ENCODE results near the gene BCAS3. TPM values are rescaled to one million over a fixed set of nuclear protein-coding genes. Genes with fewer than 3 reads are reported as not detected.

The BCAS3 gene
- total RNA-seq, 4 donors from 2014 or later = 42.1 to 84.7 (median 54.1) TPM

DNA sequence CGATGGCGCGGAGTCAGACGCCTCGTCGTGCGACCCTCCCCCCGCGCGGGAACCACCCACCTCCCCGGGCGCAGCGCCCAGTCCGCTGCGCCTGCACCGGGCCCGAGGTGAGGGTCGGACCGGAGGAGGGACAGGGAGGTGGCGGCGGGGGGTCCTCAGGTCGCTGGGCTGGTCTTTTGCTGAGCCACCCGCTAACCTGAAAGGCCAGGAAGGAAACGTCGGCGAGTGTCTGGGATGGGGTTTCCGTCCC lies 726.9 kb downstream of the BCAS3 start:
- no peak overlapping the region for H3K4me3 ChIP-seq (ENCODE audit: low read depth, poor library complexity, severe bottlenecking)
- WGBS, 2 donors = 35 to 37% methylated on average over 11 to 27 of the region's 27 CpGs
- TF ChIP-seq, protein P1, sequence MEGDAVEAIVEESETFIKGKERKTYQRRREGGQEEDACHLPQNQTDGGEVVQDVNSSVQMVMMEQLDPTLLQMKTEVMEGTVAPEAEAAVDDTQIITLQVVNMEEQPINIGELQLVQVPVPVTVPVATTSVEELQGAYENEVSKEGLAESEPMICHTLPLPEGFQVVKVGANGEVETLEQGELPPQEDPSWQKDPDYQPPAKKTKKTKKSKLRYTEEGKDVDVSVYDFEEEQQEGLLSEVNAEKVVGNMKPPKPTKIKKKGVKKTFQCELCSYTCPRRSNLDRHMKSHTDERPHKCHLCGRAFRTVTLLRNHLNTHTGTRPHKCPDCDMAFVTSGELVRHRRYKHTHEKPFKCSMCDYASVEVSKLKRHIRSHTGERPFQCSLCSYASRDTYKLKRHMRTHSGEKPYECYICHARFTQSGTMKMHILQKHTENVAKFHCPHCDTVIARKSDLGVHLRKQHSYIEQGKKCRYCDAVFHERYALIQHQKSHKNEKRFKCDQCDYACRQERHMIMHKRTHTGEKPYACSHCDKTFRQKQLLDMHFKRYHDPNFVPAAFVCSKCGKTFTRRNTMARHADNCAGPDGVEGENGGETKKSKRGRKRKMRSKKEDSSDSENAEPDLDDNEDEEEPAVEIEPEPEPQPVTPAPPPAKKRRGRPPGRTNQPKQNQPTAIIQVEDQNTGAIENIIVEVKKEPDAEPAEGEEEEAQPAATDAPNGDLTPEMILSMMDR (IDR thresholded peaks at IDR 0.05) = no peak
- no peak for TF ChIP-seq POLR2A (IDR thresholded peaks at IDR 0.05)
- DNase-seq (ENCODE audit: low spot score in 2 of 2) = no peak
- intact Hi-C loops (cut with DNase I; ENCODE audit: low total_unique reads) = no loop called here

DNA sequence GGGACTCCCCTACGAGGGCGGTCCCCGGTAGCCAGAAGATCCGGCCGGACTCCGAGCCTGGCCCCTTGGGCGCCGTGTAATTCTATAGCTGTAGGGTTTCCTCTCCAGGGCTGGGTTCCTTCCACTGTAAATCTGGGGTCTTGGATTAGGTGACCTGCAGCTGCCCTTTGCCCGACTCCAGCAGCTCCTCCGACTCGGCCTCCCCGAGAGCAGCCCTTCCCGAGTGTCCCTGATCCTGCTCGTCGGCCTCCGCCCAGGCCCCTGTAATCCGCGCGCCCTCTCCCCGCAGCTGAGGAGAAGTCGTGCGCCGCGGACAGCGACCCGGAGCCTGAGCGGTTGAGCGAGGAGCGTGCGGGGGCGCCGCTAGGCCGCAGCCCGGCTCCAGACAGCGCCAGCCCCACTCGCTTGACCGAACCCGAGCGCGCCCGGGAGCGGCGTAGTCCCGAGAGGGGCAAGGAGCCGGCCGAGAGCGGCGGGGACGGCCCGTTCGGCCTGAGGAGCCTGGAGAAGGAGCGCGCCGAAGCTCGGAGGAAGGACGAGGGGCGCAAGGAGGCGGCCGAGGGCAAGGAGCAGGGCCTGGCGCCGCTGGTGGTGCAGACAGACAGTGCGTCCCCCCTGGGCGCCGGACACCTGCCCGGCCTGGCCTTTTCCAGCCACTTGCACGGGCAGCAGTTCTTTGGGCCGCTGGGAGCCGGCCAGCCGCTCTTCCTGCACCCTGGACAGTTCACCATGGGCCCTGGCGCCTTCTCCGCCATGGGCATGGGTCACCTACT lies 727.4 kb downstream of the BCAS3 start:
- DNase-seq (ENCODE audit: low spot score in 2 of 2) = no peak
- no peak overlapping the region for H3K4me3 ChIP-seq (ENCODE audit: low read depth, poor library complexity, severe bottlenecking)
- intact Hi-C loops (cut with DNase I; ENCODE audit: low total_unique reads) = no loop called here
- no peak for TF ChIP-seq POLR2A (IDR thresholded peaks at IDR 0.05)
- TF ChIP-seq, protein P1 (IDR thresholded peaks at IDR 0.05) = no peak
- WGBS, 2 donors = 59 to 66% methylated on average over 50 to 54 of the region's 71 CpGs

DNA sequence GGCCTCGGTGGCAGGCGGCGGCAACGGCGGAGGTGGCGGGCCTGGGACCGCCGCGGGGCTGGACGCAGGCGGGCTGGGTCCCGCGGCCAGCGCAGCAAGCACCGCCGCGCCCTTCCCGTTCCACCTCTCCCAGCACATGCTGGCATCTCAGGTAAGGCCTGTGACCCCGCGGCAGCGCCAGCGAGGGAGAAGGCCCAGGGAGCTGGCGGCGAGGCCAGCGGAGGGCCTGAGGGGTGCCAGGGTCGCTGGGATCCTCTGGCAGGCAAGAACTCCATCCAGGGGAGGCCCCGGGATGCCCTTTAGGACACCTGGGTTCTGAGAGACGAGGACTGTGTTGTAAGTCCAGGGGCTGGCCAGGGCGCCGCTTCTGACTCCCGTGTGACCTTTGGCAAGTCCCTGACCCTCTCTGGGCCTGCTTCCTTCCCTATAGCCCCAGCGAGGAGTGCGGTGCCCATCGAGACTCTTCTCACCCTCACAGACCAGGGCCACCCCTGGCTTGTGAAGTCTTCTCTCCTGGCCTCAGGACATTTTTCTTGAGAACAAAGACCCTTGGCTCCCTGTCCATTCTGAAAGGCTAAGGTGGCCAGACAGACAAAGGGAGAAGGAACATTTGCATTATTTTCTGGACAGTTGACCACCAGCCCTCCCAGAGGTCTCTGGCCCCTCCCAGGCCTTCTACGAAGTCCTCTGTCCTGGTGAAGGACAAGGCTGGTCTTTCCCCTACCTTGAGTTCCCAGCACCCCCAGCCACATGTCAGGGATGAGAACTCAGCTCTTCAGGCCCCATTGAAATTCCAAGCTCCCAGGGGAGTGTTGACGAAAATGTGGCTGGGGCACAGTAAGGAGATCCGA lies 728.3 kb downstream of the BCAS3 start:
- no peak for DNase-seq (ENCODE audit: low spot score in 2 of 2)
- 46 to 78% methylated on average over 18 to 19 of the region's 37 CpGs for WGBS, 2 donors
- TF ChIP-seq POLR2A (IDR thresholded peaks at IDR 0.05) = no peak
- TF ChIP-seq, protein P1 (IDR thresholded peaks at IDR 0.05) = no peak
- intact Hi-C loops (cut with DNase I; ENCODE audit: low total_unique reads) = no loop called here
- no peak overlapping the region for H3K4me3 ChIP-seq (ENCODE audit: low read depth, poor library complexity, severe bottlenecking)

DNA sequence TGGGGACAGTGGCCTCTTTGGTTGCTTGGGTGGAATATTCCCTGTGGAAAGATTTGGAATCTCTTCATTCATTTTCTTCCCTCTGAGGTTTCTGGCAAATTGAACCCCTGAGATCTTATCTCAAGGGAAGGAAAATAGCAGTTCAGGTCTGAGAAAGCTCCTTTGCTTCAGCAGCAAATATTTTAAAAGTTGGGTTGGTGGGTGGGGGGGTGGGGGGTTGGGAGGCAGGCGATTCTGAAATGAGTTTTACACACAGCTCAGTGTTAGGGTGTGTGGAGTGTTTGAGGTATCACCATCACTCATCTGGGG lies 728.8 kb downstream of the BCAS3 start:
- no peak overlapping the region for H3K4me3 ChIP-seq (ENCODE audit: low read depth, poor library complexity, severe bottlenecking)
- intact Hi-C loops (cut with DNase I; ENCODE audit: low total_unique reads) = no loop called here
- no peak for DNase-seq (ENCODE audit: low spot score in 2 of 2)
- TF ChIP-seq, protein P1 (IDR thresholded peaks at IDR 0.05) = no peak
- TF ChIP-seq POLR2A (IDR thresholded peaks at IDR 0.05) = no peak
- 48 to 65% methylated on average over 1 of the region's 1 CpG for WGBS, 2 donors

DNA sequence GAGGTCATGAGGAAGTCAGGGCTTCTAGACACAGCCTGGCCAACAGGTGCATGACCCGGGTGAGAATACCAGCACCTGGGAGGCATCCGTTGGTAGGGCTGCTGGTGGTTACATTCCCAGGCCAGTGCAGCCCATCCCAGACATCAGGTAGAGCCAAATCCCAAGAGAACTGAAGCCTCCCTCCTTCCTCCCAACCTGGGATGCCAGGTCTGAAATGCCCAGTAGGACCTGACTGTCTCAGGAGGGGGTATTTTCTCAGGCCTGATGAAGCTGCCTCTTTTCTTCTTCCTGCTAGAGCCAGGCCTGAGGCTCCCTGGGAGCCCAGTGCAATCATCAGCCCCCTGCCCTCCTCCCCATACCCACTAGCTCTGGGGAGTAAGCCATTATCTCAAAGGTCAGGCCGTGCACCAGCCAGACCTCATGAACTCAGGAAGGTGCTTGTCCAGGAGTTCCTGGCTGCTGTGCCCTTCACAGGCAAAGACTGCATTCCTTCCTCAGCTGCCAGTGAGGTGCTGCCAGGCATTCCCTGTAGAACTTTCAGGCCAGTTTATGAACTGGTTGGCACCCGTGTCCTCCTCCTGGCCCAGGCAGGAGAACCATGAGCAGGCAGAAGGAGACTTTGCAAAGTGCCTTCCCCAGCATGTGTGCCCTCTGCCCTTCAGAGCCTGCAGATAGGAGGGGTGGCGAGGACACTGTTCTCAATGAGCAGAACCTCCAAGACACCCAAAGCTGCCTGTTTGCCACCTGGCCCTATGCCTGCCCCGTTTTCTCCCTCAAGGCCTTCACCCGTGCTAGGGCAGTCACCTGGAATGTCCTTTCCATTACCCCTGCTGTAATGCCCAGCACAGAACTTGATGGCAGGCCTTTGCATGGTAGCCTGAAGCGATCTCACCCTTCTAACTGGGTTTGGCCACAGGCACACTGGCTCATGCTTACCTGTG lies 729.6 kb downstream of the BCAS3 start:
- DNase-seq (ENCODE audit: low spot score in 2 of 2) = no peak
- 72 to 75% methylated on average over 8 of the region's 8 CpGs for WGBS, 2 donors

More for the DNA sequence above, 729.6 kb downstream of the BCAS3 start:
- H3K4me3 ChIP-seq (ENCODE audit: low read depth, poor library complexity, severe bottlenecking) = no peak overlapping the region
- intact Hi-C loops (cut with DNase I; ENCODE audit: low total_unique reads) = no loop called here
- no peak for TF ChIP-seq POLR2A (IDR thresholded peaks at IDR 0.05)
- TF ChIP-seq, protein P1 (IDR thresholded peaks at IDR 0.05) = no peak

Measured in lower leg skin (tissue), 4 donors.